ENCODE measurements around the gene NRXN3. TPM values are rescaled to one million over a fixed set of nuclear protein-coding genes. Genes with fewer than 3 reads are reported as not detected.
A peak's percentile ranks its signal among the peaks of the same experiment; 100 is the strongest.

Gene NRXN3
- total RNA-seq, 1 experiment from 2014 or later: not detected

GRCh38 chr14:78156196-78156595 lies 14.0 kb upstream of the NRXN3 start:
- no peak for TF ChIP-seq CTCF (conservative IDR thresholded peaks at IDR 0.05)
- TF ChIP-seq EZH2 (IDR thresholded peaks at IDR 0.05; ENCODE audit: low read depth): no peak
- peaks cover 13% of the 10 kb centered on the region; the same call in 1 of the 2 replicates for H3K27me3 ChIP-seq (ENCODE audit: insufficient read depth, low read depth)

GRCh38 chr14:78157494-78158437 lies 12.4 kb upstream of the NRXN3 start:
- Histone ChIP-seq H3K4me3 (no peak overlapping the region), H3K36me3 (ENCODE audit: low read depth) (no peaks in the 10 kb centered on the region), H3K9me2 (ENCODE audit: insufficient read depth) (no peaks in the 10 kb centered on the region), H3K27ac (no peak overlapping the region), H3K79me2 (ENCODE audit: low read depth) (no peaks in the 10 kb centered on the region), H3K9me3 (ENCODE audit: insufficient read depth, low read depth) (no peaks in the 10 kb centered on the region), H3K27me3 (ENCODE audit: insufficient read depth, low read depth) (0 out of 2 replicates have a peak, but pooled peaks cover 5% of the 10 kb centered on the region), H4K20me1 (ENCODE audit: insufficient read depth) (no peaks in the 10 kb centered on the region), H3K4me2 (no peak overlapping the region), H3K4me1 (replicated peaks; ENCODE audit: insufficient read depth) (no peaks in the 10 kb centered on the region), H2AFZ (no peak overlapping the region), H3F3A (ENCODE audit: insufficient read depth, low read depth) (no peaks in the 10 kb centered on the region)
- ChIA-PET POLR2A (ENCODE audit: unreplicated experiment) (no interaction called here), CTCF (no interaction called here)
- intact Hi-C loops (cut with micrococcal nuclease; ENCODE audit: unreplicated experiment): no loop called here
- no TSS peak for BruUV-seq (replicated peaks)
- TF ChIP-seq EZH2 (IDR thresholded peaks at IDR 0.05; ENCODE audit: low read depth) (no peak), CTCF (conservative IDR thresholded peaks at IDR 0.05) (no peak)
- peak in 1 of 2 experiments; percentile 29 for DNase-seq

More at GRCh38 chr14:78156196-78156595, 14.0 kb upstream of the NRXN3 start:
- Histone ChIP-seq H3K4me3 (no peak overlapping the region), H3K9me3 (ENCODE audit: insufficient read depth, low read depth) (no peaks in the 10 kb centered on the region), H3K36me3 (ENCODE audit: low read depth) (no peaks in the 10 kb centered on the region), H3K79me2 (ENCODE audit: low read depth) (no peaks in the 10 kb centered on the region), H3K27ac (no peak overlapping the region), H3K9me2 (ENCODE audit: insufficient read depth) (no peaks in the 10 kb centered on the region), H3F3A (ENCODE audit: insufficient read depth, low read depth) (no peaks in the 10 kb centered on the region), H3K4me1 (replicated peaks; ENCODE audit: insufficient read depth) (no peaks in the 10 kb centered on the region), H2AFZ (no peak overlapping the region), H4K20me1 (ENCODE audit: insufficient read depth) (no peaks in the 10 kb centered on the region), H3K4me2 (no peak overlapping the region)
- intact Hi-C loops (cut with micrococcal nuclease; ENCODE audit: unreplicated experiment): no loop called here
- BruUV-seq (replicated peaks): no TSS peak
- CTCF ChIA-PET: no interaction called here
- DNase-seq: no peak
- POLR2A ChIA-PET (ENCODE audit: unreplicated experiment): no interaction called here

- H3K79me2 ChIP-seq (ENCODE audit: low read depth): no peaks in the 10 kb centered on the region
- DNase-seq: no peak
- no peaks in the 10 kb centered on the region for H3K36me3 ChIP-seq (ENCODE audit: low read depth)
- H3K4me3 ChIP-seq: no peak overlapping the region
- H3K4me2 ChIP-seq: no peak overlapping the region
- no peaks in the 10 kb centered on the region for H3K9me3 ChIP-seq (ENCODE audit: insufficient read depth, low read depth)
- no peaks in the 10 kb centered on the region for H3K9me2 ChIP-seq (ENCODE audit: insufficient read depth)
- TF ChIP-seq EZH2 (IDR thresholded peaks at IDR 0.05; ENCODE audit: low read depth) (no peak), CTCF (conservative IDR thresholded peaks at IDR 0.05) (no peak)
- H2AFZ ChIP-seq: no peak overlapping the region
- ChIA-PET CTCF (no interaction called here), POLR2A (ENCODE audit: unreplicated experiment) (no interaction called here)
- H3K4me1 ChIP-seq (replicated peaks; ENCODE audit: insufficient read depth): no peaks in the 10 kb centered on the region
- BruUV-seq (replicated peaks): no TSS peak
- H3K27me3 ChIP-seq (ENCODE audit: insufficient read depth, low read depth): peaks cover 39% of the 10 kb centered on the region; the same call in 1 of the 2 replicates
- H4K20me1 ChIP-seq (ENCODE audit: insufficient read depth): no peaks in the 10 kb centered on the region
- no peak overlapping the region for H3K27ac ChIP-seq
- intact Hi-C loops (cut with micrococcal nuclease; ENCODE audit: unreplicated experiment): no loop called here
- no peaks in the 10 kb centered on the region for H3F3A ChIP-seq (ENCODE audit: insufficient read depth, low read depth)
These were observed 8.0 kb upstream of the NRXN3 start for GRCh38 chr14:78162202-78162601.

All from PC-9 (cell line).